Measurements from ENCODE around the gene CCDC12.

CCDC12 gene

GRCh38 chr3:46943237-46944187 lies 33.0 kb downstream of the CCDC12 start:
- Mint-ChIP-seq H3K27ac (no peak overlapping the region), H3K4me3 (no peak overlapping the region), H3K9me3 (no peaks in the 10 kb centered on the region), H3K4me1 (ENCODE audit: low read depth) (peaks cover 66% of the 10 kb centered on the region), H3K27me3 (ENCODE audit: low read depth) (no peaks in the 10 kb centered on the region), H3K36me3 (ENCODE audit: low read depth) (peaks cover 40% of the 10 kb centered on the region)
- no peak for DNase-seq (ENCODE audit: low spot score)

- H3K4me1 Mint-ChIP-seq (ENCODE audit: low read depth) = peaks cover 58% of the 10 kb centered on the region
- H3K36me3 Mint-ChIP-seq (ENCODE audit: low read depth) = peaks cover 43% of the 10 kb centered on the region
Measured at GRCh38 chr3:46942481-46943236, 33.9 kb downstream of the CCDC12 start.

DNA sequence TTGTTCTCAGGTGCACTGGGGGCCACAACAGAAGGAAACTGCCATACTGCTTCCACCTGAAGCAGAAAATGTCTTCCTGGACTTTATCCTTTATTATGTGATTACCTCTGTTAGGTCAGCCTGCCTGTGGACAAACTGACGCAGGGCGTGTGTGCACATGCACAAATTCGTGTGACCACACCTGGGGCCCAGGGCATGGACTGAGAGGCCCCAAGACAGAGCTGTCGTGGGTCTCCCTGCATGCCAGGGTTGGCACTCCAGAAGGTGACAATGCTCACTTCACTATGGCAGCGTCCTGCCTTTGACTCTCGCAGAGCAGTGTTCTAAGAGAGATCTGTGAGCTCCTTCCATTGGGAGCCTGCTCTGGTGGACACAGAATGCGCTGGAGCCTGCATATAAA lies 34.5 kb downstream of the CCDC12 start:
- Mint-ChIP-seq H3K27me3 (ENCODE audit: low read depth) (no peaks in the 10 kb centered on the region), H3K9me3 (no peaks in the 10 kb centered on the region), H3K27ac (no peak overlapping the region), H3K4me1 (ENCODE audit: low read depth) (peaks cover 52% of the 10 kb centered on the region), H3K36me3 (ENCODE audit: low read depth) (peaks cover 39% of the 10 kb centered on the region), H3K4me3 (no peak overlapping the region)
- DNase-seq (ENCODE audit: low spot score) = no peak

More at GRCh38 chr3:46942481-46943236, 33.9 kb downstream of the CCDC12 start:
- peak overlapping the region; percentile 29 for H3K27ac Mint-ChIP-seq
- DNase-seq (ENCODE audit: low spot score) = no peak
- H3K4me3 Mint-ChIP-seq = no peak overlapping the region
- no peaks in the 10 kb centered on the region for H3K9me3 Mint-ChIP-seq
- H3K27me3 Mint-ChIP-seq (ENCODE audit: low read depth) = no peaks in the 10 kb centered on the region

DNA sequence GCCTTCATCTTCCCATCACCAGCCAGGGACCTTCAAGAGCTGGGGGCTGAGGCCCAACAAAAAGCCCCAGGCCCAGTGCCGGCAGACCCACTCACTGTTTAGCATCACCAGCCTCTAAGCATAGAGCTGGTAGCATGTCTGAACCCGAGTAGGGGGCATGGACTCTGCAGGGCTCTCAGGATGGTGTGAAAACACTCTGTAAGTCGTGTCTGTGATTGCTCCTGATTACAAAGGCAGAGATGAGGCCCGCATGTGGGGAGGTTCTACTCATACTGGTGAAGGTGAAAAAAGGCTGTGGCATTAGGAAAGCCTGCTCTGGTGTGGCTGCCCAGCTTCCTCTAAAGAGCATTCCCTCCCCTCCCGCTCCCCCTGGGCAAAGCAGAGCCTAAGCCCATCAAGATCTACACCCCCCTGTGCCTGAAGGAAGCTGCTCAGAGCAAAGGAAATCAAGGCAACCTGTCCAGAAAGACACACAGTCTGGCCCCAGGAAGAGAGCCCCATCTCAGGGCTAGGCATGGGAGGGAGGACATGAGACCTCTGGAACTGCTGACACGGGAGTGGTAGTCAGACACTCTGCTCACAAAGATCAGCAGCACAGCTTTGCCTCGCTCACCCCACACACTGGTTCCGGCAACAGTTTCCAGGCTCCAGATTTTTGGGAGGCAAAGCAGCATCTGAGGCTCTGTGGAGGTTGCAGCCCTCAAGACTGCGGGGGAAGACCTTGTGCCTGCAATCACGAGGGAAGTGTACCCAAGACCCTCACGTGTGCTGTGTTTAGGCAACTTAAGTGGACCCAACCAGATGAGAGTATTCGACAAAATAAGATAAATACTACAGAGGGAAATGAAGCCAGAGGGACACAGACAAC lies 36.7 kb downstream of the CCDC12 start:
- Mint-ChIP-seq H3K9me3 (no peaks in the 10 kb centered on the region), H3K27me3 (ENCODE audit: low read depth) (no peaks in the 10 kb centered on the region), H3K27ac (peak overlapping the region; percentile 72), H3K4me3 (no peak overlapping the region), H3K4me1 (ENCODE audit: low read depth) (peaks cover 40% of the 10 kb centered on the region), H3K36me3 (ENCODE audit: low read depth) (peaks cover 37% of the 10 kb centered on the region)
- DNase-seq (ENCODE audit: low spot score) = no peak

- Mint-ChIP-seq H3K4me1 (ENCODE audit: low read depth) (peaks cover 33% of the 10 kb centered on the region), H3K27me3 (ENCODE audit: low read depth) (no peaks in the 10 kb centered on the region), H3K9me3 (no peaks in the 10 kb centered on the region), H3K27ac (no peak overlapping the region), H3K36me3 (ENCODE audit: low read depth) (peaks cover 37% of the 10 kb centered on the region), H3K4me3 (no peak overlapping the region)
- no peak for DNase-seq (ENCODE audit: low spot score)
Measured at GRCh38 chr3:46938118-46938517, 38.4 kb downstream of the CCDC12 start.

DNA sequence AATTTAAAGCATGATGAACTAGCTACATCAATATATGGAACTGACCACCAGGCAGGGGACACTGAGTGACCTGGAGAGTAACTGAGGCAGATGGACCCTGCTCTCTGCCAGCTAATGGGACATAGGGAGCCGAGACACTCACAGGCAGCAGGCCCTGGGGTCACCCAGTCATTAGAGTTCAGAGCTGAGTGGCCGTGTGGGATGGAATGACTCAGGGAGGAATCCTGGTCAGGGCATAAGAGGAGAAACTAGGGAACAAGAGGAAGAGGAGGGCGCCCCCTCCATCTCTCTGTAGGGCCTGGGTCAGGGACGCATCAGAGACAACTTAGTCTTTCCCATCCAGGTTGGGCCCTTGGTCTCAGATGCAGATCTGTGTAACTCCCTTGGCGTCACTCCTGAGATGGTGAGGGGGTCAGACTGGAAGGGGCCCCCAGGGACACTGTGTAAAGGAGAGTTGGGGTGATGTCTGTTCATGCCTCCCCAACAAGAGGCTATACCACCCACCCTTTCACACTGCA lies 39.8 kb downstream of the CCDC12 start:
- no peak overlapping the region for H3K4me3 Mint-ChIP-seq
- H3K4me1 Mint-ChIP-seq (ENCODE audit: low read depth) = peaks cover 36% of the 10 kb centered on the region
- no peak for DNase-seq (ENCODE audit: low spot score)
- H3K9me3 Mint-ChIP-seq = no peaks in the 10 kb centered on the region
- peaks cover 40% of the 10 kb centered on the region for H3K36me3 Mint-ChIP-seq (ENCODE audit: low read depth)
- H3K27ac Mint-ChIP-seq = no peak overlapping the region
- H3K27me3 Mint-ChIP-seq (ENCODE audit: low read depth) = no peaks in the 10 kb centered on the region

GRCh38 chr3:46935989-46936558 lies 40.5 kb downstream of the CCDC12 start:
- Mint-ChIP-seq H3K9me3 (no peaks in the 10 kb centered on the region), H3K36me3 (ENCODE audit: low read depth) (peaks cover 46% of the 10 kb centered on the region), H3K4me3 (no peak overlapping the region), H3K27me3 (ENCODE audit: low read depth) (no peaks in the 10 kb centered on the region), H3K4me1 (ENCODE audit: low read depth) (peaks cover 43% of the 10 kb centered on the region), H3K27ac (no peak overlapping the region)
- no peak for DNase-seq (ENCODE audit: low spot score)

- Mint-ChIP-seq H3K4me3 (no peak overlapping the region), H3K36me3 (ENCODE audit: low read depth) (peaks cover 47% of the 10 kb centered on the region), H3K27me3 (ENCODE audit: low read depth) (no peaks in the 10 kb centered on the region), H3K4me1 (ENCODE audit: low read depth) (peaks cover 46% of the 10 kb centered on the region), H3K9me3 (no peaks in the 10 kb centered on the region), H3K27ac (peak overlapping the region; percentile 26)
- DNase-seq (ENCODE audit: low spot score) = no peak
Measured at GRCh38 chr3:46935168-46935858, 41.2 kb downstream of the CCDC12 start.

- no peaks in the 10 kb centered on the region for H3K27me3 Mint-ChIP-seq (ENCODE audit: low read depth)
- peaks cover 42% of the 10 kb centered on the region for H3K4me1 Mint-ChIP-seq (ENCODE audit: low read depth)
- peaks cover 45% of the 10 kb centered on the region for H3K36me3 Mint-ChIP-seq (ENCODE audit: low read depth)
- H3K27ac Mint-ChIP-seq = peak overlapping the region; percentile 15
- H3K4me3 Mint-ChIP-seq = no peak overlapping the region
- no peaks in the 10 kb centered on the region for H3K9me3 Mint-ChIP-seq
- no peak for DNase-seq (ENCODE audit: low spot score)
Measured at GRCh38 chr3:46934498-46935167, 41.9 kb downstream of the CCDC12 start.

DNA sequence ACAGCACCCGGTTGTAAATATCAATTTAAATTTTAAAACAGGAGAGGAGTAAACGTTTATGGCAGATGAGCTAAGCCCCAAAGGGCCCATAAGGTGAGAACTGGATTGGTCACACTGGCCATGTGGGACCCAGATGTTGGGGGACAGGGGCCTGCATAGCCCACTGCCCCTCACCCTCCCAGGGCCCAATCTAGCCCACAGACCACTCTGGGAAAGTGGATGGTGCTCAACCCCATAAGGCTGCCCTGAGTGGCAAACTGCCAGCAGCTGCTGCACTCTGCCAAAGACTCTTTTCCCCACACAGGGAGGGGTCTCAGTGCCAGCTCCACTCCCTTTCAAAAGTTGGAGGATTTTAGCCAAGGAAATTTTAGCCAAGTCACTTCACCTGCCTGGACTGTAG lies 42.5 kb downstream of the CCDC12 start:
- DNase-seq (ENCODE audit: low spot score) = no peak
- Mint-ChIP-seq H3K36me3 (ENCODE audit: low read depth) (peaks cover 46% of the 10 kb centered on the region), H3K4me3 (no peak overlapping the region), H3K27me3 (ENCODE audit: low read depth) (no peaks in the 10 kb centered on the region), H3K9me3 (peaks cover 4% of the 10 kb centered on the region), H3K27ac (no peak overlapping the region), H3K4me1 (ENCODE audit: low read depth) (peaks cover 42% of the 10 kb centered on the region)

DNA sequence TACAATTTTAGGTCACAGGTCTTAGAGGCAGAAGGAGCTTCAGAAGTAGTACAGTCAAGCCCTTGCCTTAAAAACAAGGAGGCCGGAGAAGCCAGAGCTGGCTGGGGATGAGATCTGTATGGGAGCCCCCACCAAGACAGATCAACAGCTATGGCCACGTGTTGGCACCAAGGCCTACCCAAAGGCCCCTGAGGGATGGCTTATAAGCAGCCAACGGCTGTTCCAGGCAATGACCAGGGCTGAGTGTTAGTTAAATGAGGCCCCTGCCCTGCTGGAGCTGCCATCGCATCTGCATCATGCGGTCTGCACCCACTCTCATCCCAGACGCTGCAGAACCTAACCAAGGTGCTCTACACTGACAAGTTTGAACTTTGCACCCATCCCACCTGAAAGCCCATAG lies 43.3 kb downstream of the CCDC12 start:
- DNase-seq (ENCODE audit: low spot score) = no peak
- Mint-ChIP-seq H3K27ac (no peak overlapping the region), H3K9me3 (peaks cover 12% of the 10 kb centered on the region), H3K4me3 (no peak overlapping the region), H3K4me1 (ENCODE audit: low read depth) (peaks cover 44% of the 10 kb centered on the region), H3K27me3 (ENCODE audit: low read depth) (no peaks in the 10 kb centered on the region), H3K36me3 (ENCODE audit: low read depth) (peaks cover 50% of the 10 kb centered on the region)

DNA sequence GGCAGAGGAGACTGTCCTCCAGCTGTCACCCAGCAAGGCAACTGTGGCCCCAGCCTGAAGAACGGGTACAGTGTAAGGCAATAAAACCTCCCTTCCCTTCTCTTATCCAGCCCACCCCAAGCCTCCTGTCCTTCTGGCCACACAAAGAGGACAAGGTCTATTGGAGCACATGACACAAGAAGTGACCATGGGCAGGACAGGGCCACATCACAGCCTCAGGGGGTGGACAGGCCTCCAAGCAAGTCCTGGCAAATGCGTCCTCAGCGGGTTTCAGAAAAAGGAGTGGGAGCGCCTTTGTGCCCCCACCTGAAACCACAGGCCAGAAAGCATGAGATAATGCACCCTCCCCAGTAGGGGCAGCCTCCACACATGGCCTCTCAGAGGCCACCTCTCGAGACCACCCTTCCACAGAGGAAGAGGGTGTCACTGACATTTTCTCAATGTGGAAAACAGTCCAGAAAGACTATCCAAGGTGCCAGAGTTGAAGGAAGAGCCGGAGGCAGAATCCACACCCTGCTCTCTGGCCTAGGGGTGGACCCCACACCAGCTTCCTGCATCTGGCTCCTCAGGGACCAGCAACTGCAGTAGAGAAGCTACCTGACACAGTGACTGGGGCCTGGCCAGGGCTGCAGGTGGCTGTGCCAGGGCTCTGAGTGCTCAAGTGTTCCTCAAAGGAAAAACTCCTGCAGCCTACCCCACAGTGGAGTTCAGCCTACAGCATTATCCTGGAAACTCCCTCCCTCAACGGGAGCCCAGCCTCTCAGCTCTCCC lies 43.9 kb downstream of the CCDC12 start:
- Mint-ChIP-seq H3K36me3 (ENCODE audit: low read depth) (peaks cover 45% of the 10 kb centered on the region), H3K9me3 (peaks cover 13% of the 10 kb centered on the region), H3K4me1 (ENCODE audit: low read depth) (peaks cover 49% of the 10 kb centered on the region), H3K27me3 (ENCODE audit: low read depth) (no peaks in the 10 kb centered on the region), H3K27ac (peak overlapping the region; percentile 72), H3K4me3 (peak overlapping the region; percentile 62)
- no peak for DNase-seq (ENCODE audit: low spot score)
